Activated CD4-positive, alpha-beta T cell treated with anti-CD3 and anti-CD28 coated beads, Interleukin-10, Interleukin-2, amounts not matched to agents 100 ng/mL and 50 ng/mL, durations not matched to agents 16 hours and 8 hours (primary cell): ENCODE data around the gene PHTF2.

Experiments
- DNase-seq: peaks from one replicate; pipeline ENCODE4 v3.0.0-alpha.2; 2020

The PHTF2 gene

GRCh38 chr7:77885155-77885554 lies 86.6 kb downstream of the PHTF2 start:
- no peak for DNase-seq

DNA sequence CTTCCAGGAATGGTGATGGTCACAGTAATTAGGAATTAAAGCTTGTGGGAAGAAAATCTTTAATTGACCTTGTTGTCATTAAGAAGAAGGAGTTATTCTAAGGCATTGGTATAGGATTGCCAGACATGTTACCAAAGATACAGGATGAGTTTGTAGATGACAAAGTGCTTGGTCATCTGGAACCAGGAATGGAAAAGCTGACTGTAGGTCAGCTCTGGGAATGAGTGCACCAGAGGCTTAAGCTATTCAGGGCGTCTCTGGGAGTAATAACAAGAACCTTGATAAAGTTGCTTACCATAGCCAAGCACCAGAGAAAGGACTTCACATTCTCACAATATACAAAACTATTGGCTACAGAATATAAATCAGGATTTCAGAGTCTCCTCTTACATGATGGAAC lies 89.0 kb downstream of the PHTF2 start:
- DNase-seq = peak; percentile 36

- DNase-seq = no peak
Measured at GRCh38 chr7:77888998-77889397, 90.4 kb downstream of the PHTF2 start.

- no peak for DNase-seq
Measured at GRCh38 chr7:77893813-77894212, 95.2 kb downstream of the PHTF2 start.

GRCh38 chr7:77894574-77895091 lies 96.1 kb downstream of the PHTF2 start:
- no peak for DNase-seq

DNA sequence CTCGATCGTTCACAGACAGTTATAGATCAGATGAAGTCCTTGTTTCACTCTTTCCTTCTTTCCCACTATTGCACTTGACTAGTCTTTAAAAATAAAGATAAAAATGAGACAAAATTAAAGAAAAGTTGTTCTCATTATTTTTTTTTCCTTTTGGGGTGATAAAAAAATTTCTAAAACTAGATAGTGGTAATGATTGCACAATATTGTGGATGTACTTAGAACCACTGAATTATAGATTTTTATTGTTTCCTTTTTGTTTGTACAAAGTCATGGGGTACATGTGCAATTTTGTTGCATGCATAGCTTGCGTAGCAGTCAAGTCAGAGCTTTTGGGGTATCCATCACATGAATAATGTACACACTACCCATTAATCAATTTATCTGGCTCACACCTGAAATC lies 97.3 kb downstream of the PHTF2 start:
- no peak for DNase-seq

- DNase-seq = peak; percentile 5
Measured at GRCh38 chr7:77897004-77897547, 98.5 kb downstream of the PHTF2 start.

- no peak for DNase-seq
Measured at GRCh38 chr7:77899516-77899915, 100.9 kb downstream of the PHTF2 start.

- DNase-seq = peak; percentile 12
Measured at GRCh38 chr7:77903597-77903996, 105.0 kb downstream of the PHTF2 start.

DNA sequence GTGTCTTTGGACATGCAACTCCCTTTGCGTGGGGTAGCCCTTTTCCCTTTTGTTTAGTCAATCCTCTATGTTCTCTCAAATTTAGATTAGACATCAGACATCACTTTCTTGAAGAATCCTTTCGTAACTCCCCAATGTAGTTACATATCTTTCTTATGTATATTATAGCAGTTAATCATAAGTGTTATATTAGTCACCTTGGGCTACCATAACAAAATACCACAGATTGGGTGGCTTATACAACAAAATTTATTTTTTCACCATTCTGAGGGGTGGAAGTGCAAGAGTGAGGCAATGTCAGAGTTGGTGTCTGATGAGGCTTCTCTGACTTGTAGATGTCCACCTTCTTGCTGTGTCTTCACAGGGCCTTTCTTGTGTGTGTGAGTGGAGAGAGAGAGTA lies 105.7 kb downstream of the PHTF2 start:
- DNase-seq = no peak

DNA sequence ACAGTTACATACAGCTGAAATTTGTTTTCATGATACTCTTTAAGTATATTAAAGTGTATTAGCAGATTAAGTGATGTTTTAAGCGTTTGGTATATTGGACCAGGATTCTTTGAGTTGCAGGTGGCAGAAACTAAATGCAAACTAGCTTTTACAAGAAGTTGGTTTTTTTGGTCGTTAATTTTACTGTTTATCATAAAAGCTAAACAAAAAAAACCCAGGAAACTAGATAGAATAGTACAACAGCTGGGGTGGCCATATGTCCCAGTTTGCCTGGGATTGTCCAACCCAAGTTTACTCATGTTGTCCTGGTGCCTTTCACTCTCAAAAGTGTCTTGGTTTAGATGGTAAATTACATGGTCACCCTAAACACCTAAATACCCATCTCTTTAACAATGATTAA lies 108.7 kb downstream of the PHTF2 start:
- DNase-seq = no peak

GRCh38 chr7:77908664-77909063 lies 110.1 kb downstream of the PHTF2 start:
- no peak for DNase-seq

GRCh38 chr7:77910124-77910523 lies 111.6 kb downstream of the PHTF2 start:
- DNase-seq = no peak

GRCh38 chr7:77912293-77912692 lies 113.7 kb downstream of the PHTF2 start:
- no peak for DNase-seq

- peak; percentile 29 for DNase-seq
Measured at GRCh38 chr7:77913977-77914607, 115.5 kb downstream of the PHTF2 start.

DNA sequence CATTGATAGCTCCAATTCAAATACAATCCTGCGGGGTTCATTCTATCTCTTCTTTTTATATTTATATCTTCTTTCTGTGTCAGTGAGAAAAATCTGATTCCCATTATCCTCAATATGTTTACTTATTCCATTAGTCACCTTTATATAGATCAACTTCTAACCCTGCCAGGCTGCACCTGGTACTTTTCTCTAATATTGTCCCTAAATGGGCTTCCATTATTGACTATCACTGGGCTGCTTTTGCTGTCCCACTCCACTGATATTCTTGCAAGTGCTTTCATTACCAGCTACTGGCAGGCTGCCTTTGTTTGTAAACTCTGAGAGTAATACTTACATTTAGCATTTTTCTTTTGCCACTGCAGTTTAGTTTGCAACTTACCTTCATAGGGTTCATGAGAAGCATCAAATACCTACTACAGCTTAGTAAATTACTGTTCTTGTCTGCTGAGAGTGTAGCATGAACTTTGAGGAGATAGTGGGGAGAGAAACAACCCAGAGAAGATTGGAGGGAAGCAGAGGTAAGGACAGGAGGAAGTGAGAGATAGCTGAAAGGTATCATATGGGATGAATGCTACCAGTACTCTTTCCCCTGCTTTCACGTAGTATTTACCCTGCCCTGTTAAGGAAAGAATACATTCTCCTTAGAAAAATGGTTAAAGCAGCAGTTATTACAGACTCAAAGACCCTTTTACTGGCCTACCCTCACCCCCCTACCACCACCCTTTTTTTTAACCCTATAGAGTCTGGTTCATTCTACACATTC lies 119.1 kb downstream of the PHTF2 start:
- DNase-seq = no peak

- no peak for DNase-seq
Measured at GRCh38 chr7:77918676-77919075, 120.1 kb downstream of the PHTF2 start.

- peak; percentile 7 for DNase-seq
Measured at GRCh38 chr7:77923419-77923818, 124.8 kb downstream of the PHTF2 start.

DNA sequence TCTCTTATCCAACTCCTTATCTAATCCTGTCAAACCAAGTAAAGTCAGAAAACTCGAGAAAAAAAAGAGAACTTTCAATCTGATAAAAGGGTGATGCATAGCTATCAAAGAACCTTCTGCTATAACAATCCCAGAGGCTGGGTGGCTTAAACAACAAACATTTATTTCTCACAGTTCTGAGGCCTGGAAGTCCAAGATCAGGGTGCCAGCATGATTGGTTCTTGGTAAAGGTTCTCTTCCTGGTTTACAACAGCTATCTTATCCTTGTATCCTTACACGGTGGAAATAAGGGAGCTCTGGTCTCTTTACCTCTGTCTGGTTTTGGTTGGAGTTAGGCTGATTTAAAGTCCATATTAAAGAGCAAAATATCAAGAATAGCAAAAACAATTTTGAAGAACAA lies 131.9 kb downstream of the PHTF2 start:
- DNase-seq = no peak

DNA sequence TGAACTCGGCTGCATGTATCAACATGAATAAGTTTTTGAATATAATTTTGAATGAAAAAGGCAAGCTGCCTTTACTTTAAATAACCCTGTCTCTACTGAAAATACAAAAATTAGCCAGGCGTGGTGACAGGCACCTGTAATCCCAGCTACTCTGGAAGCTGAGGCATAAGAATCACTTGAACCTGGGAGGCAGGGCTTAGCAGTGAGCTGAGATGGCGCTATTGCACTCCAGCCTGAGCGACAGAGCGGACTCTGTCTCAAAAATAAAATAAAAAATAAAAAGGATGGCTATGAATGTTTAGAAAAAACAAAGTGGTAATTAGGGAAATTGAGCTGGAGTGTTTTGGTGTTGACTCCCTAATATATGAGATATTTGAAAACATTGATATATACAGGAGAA lies 133.3 kb downstream of the PHTF2 start:
- no peak for DNase-seq

DNA sequence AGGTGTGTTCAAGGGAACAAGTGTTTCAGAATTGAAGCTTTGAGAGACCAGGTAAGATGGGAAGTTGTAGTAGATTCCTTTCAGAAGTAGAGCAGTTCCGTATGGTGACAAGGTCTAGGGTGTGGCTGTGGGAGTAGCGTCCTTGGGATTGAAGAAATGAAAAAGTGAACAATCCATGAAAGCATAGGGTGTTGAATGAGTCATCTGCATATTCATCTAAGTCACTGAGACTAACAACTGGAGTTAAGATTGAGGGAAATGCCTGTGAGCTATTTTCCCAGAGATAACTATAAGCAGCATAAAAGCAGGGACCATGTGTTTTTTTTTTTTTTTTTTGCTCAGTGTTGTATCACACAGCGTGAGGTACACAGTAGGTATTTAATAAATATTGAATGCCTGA lies 134.8 kb downstream of the PHTF2 start:
- peak; percentile 15 for DNase-seq

DNA sequence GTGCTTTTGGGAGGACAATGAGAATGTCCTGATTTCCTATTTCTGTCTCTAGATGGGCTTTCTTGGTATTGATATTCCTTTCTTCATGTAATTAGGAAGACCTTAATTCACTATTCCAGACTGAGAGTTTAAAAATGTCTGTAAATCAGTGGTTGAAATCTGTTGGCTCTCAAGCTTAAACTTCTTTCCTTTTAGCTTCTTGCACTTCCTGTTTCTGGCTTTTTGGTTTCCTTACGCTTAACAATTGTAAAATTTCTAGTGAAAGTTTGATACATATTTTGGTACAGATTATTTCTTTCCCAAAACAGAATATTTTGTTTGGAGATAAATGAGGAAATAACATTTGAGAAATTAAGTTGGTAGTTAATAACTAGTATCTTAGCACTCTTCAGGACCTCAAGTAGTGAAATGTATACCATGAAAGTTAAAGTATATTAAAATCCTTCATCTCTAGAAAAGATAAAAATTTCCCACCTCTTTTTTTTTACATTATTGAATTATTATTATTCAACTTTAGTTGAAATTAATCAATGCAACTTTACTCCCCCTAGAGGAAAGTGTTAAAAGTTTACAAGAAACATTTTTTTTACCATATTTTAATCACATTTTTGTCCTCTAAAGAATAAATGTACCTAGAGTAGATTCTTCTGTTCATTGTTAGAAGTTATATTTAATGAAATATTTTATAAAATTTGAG lies 137.2 kb downstream of the PHTF2 start:
- no peak for DNase-seq

GRCh38 chr7:77940647-77941046 lies 142.1 kb downstream of the PHTF2 start:
- peak; percentile 37 for DNase-seq

DNA sequence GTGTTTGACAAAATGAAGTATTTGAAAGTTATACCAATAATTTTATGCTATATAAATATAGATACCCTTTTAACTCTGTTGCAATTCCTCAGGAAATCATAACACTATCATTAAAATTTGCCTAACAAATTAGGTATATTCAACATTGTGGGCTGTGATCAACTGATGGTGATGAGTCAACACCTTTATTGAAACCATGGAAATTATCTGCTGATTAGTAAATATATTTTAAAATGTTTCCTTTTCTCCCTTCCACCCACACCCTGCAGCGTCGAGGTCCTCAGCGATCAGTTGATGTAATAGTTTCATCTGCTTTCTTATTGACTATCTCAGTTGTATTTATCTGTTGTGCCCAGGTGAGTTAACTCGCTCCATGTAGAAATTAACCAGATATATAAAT lies 143.9 kb downstream of the PHTF2 start:
- no peak for DNase-seq
